A549 (cell line): ENCODE measurements around the gene SCNM1.

Source experiments
- CHD2 ChIP-seq: fragments of 150-350 bp; IDR thresholded peaks from 2 replicates; pipeline ENCODE4 v1.6.1; 2014; ENCODE audit warnings: low read length; ENCODE audit not compliant: partially characterized antibody
- POLR2A ChIP-seq: IDR thresholded peaks from 2 replicates; pipeline ENCODE4 v1.6.1; 2012; ENCODE audit warnings: mild to moderate bottlenecking, low read length

DNA sequence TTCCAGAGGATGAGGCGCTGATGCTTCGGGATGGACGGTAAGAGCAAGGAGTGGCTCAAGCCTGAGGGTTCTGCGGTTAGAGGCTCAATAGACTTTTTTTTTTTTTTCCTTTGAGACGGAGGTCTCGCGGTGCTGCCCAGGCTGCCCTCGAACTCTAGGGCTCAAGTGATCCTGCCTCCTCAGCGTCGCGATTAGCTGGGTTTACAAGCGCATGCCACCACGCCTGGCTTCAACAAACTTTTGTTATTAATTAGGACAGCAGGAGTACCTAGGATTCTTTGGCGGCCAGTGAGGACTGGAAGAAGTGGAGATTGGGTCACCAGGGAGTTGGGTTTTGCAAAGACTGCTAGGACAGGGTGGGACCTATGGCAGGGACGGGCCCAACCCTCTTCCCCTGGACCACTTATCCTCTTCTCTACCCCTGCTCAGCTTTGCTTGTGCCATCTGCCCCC, 587 bp downstream of the SCNM1 start:
- no peak for TF ChIP-seq POLR2A
- TF ChIP-seq CHD2, result no peak
